ENCODE measurements around the gene RFX2.

Gene RFX2

GRCh38 chr19:5949792-5950305, 160.5 kb downstream of the RFX2 start:
- Histone ChIP-seq H2AFZ (ENCODE audit: low read depth) (no peak overlapping the region), H3K79me2 (ENCODE audit: insufficient read depth, low read depth) (peaks cover 47% of the 10 kb centered on the region), H3K4me1 (ENCODE audit: low read depth, poor library complexity, severe bottlenecking) (peaks cover 20% of the 10 kb centered on the region), H3K4me2 (no peak overlapping the region), H3K36me3 (ENCODE audit: insufficient read depth) (no peaks in the 10 kb centered on the region), H3K27ac (no peak overlapping the region), H3K4me3 (IDR thresholded peaks at IDR 0.05; ENCODE audit: insufficient read depth, low read depth, low read length) (no peak overlapping the region), H3K27me3 (ENCODE audit: insufficient read depth, low read depth) (no peaks in the 10 kb centered on the region), H4K20me1 (ENCODE audit: insufficient read depth) (no peaks in the 10 kb centered on the region), H3K9ac (no peak overlapping the region)
- TF ChIP-seq CTCF (conservative IDR thresholded peaks at IDR 0.05; ENCODE audit: low read depth, low read length) = no peak

- no peaks in the 10 kb centered on the region for H3K36me3 ChIP-seq (ENCODE audit: insufficient read depth)
- no peak overlapping the region for H3K4me3 ChIP-seq (IDR thresholded peaks at IDR 0.05; ENCODE audit: insufficient read depth, low read depth, low read length)
- H4K20me1 ChIP-seq (ENCODE audit: insufficient read depth) = no peaks in the 10 kb centered on the region
- no peaks in the 10 kb centered on the region for H3K27me3 ChIP-seq (ENCODE audit: insufficient read depth, low read depth)
- no peak overlapping the region for H3K9ac ChIP-seq
- H3K4me2 ChIP-seq = no peak overlapping the region
- no peak overlapping the region for H2AFZ ChIP-seq (ENCODE audit: low read depth)
- H3K79me2 ChIP-seq (ENCODE audit: insufficient read depth, low read depth) = peaks cover 38% of the 10 kb centered on the region
- no peak for TF ChIP-seq CTCF (conservative IDR thresholded peaks at IDR 0.05; ENCODE audit: low read depth, low read length)
- no peak overlapping the region for H3K27ac ChIP-seq
- H3K4me1 ChIP-seq (ENCODE audit: low read depth, poor library complexity, severe bottlenecking) = peaks cover 13% of the 10 kb centered on the region
Observed at GRCh38 chr19:5948752-5949564, 161.3 kb downstream of the RFX2 start.

GRCh38 chr19:5947435-5947834, 162.9 kb downstream of the RFX2 start:
- H3K27ac ChIP-seq = no peak overlapping the region
- no peak overlapping the region for H3K4me3 ChIP-seq (IDR thresholded peaks at IDR 0.05; ENCODE audit: insufficient read depth, low read depth, low read length)
- no peak overlapping the region for H2AFZ ChIP-seq (ENCODE audit: low read depth)
- H4K20me1 ChIP-seq (ENCODE audit: insufficient read depth) = no peaks in the 10 kb centered on the region
- no peak for TF ChIP-seq CTCF (conservative IDR thresholded peaks at IDR 0.05; ENCODE audit: low read depth, low read length)
- H3K4me1 ChIP-seq (ENCODE audit: low read depth, poor library complexity, severe bottlenecking) = no peaks in the 10 kb centered on the region
- no peak overlapping the region for H3K9ac ChIP-seq
- H3K27me3 ChIP-seq (ENCODE audit: insufficient read depth, low read depth) = no peaks in the 10 kb centered on the region
- peaks cover 23% of the 10 kb centered on the region for H3K79me2 ChIP-seq (ENCODE audit: insufficient read depth, low read depth)
- H3K4me2 ChIP-seq = no peak overlapping the region
- no peaks in the 10 kb centered on the region for H3K36me3 ChIP-seq (ENCODE audit: insufficient read depth)

- H3K4me2 ChIP-seq = no peak overlapping the region
- H3K4me1 ChIP-seq (ENCODE audit: low read depth, poor library complexity, severe bottlenecking) = no peaks in the 10 kb centered on the region
- H3K27ac ChIP-seq = no peak overlapping the region
- no peak overlapping the region for H3K9ac ChIP-seq
- TF ChIP-seq CTCF (conservative IDR thresholded peaks at IDR 0.05; ENCODE audit: low read depth, low read length) = no peak
- no peaks in the 10 kb centered on the region for H3K27me3 ChIP-seq (ENCODE audit: insufficient read depth, low read depth)
- no peaks in the 10 kb centered on the region for H4K20me1 ChIP-seq (ENCODE audit: insufficient read depth)
- H2AFZ ChIP-seq (ENCODE audit: low read depth) = no peak overlapping the region
- no peak overlapping the region for H3K4me3 ChIP-seq (IDR thresholded peaks at IDR 0.05; ENCODE audit: insufficient read depth, low read depth, low read length)
- H3K36me3 ChIP-seq (ENCODE audit: insufficient read depth) = no peaks in the 10 kb centered on the region
- H3K79me2 ChIP-seq (ENCODE audit: insufficient read depth, low read depth) = no peaks in the 10 kb centered on the region; the same call in 1 of the 2 replicates
Observed at GRCh38 chr19:5943623-5944022, 166.7 kb downstream of the RFX2 start.

Data from KMS-11 (cell line).